Keratinocyte (primary cell): ENCODE results near the gene INPP5B. TPM values are rescaled to one million over a fixed set of nuclear protein-coding genes. Genes with fewer than 3 reads are reported as not detected.

Experiments
- DNase-seq: peaks from one replicate; pipeline ENCODE4 v3.0.0-alpha.2; 2011; ENCODE audit warnings: low read depth, missing footprints, low spot score
- FAIRE-seq: peaks from 2 replicates; lab custom pipeline; 2011; peaks lifted over from hg19 to GRCh38; lab: Jason Lieb, UNC
- H2AFZ ChIP-seq: 2 replicates; pipeline ENCODE4 v1.6.0; 2012; ENCODE audit warnings: low read length, control low read depth, inconsistent platforms; ENCODE audit not compliant: control insufficient read depth
- H3K27ac ChIP-seq: 2 replicates; pipeline ENCODE4 v1.5.1; 2011; ENCODE audit warnings: low read length; ENCODE audit not compliant: control insufficient read depth, insufficient read depth
- H3K27me3 ChIP-seq: 3 replicates; pipeline ENCODE4 v1.6.0; 2011; ENCODE audit warnings: low read length; ENCODE audit not compliant: control insufficient read depth, insufficient read depth; ENCODE audit errors: extremely low read depth
- H3K36me3 ChIP-seq, 2 experiments: 2 replicates in 1 of 2; 3 replicates in 1 of 2; pipeline ENCODE4 v1.5.1; 2011; ENCODE audit warnings: low read length in 2 of 2, mild to moderate bottlenecking in 1 of 2; ENCODE audit not compliant: control insufficient read depth in 2 of 2, insufficient read depth in 2 of 2; ENCODE audit errors: extremely low read depth in 1 of 2
- H3K4me1 ChIP-seq: 3 replicates; pipeline ENCODE4 v1.5.1; 2011; ENCODE audit warnings: low read length; ENCODE audit not compliant: control insufficient read depth, insufficient read depth; ENCODE audit errors: extremely low read depth
- H3K4me2 ChIP-seq: 3 replicates; pipeline ENCODE4 v1.6.0; 2011; ENCODE audit warnings: low read depth, low read length; ENCODE audit not compliant: control insufficient read depth, insufficient read depth; ENCODE audit errors: extremely low read depth
- H3K4me3 ChIP-seq, 3 experiments: fragments of 200-600 bp in 1 of 3; sonication (generic) in 1 of 3; 2 replicates in 2 of 3; 3 replicates in 1 of 3; pipeline ENCODE4 v1.5.1; 2011 to 2016; ENCODE audit warnings: low read length in 3 of 3, mild to moderate bottlenecking in 3 of 3, control low read depth in 2 of 3, inconsistent platforms in 1 of 3, low read depth in 1 of 3, mixed read lengths in 1 of 3, mixed run types in 1 of 3, moderate library complexity in 1 of 3; ENCODE audit not compliant: control insufficient read depth in 2 of 3, insufficient read depth in 2 of 3; ENCODE audit errors: extremely low read depth in 1 of 3
- H3K79me2 ChIP-seq: 2 replicates; pipeline ENCODE4 v1.6.0; 2012; ENCODE audit warnings: low read length; ENCODE audit not compliant: control insufficient read depth, insufficient read depth
- H3K9ac ChIP-seq: 3 replicates; pipeline ENCODE4 v1.6.0; 2011; ENCODE audit warnings: low read length; ENCODE audit not compliant: control insufficient read depth, insufficient read depth; ENCODE audit errors: extremely low read depth
- H3K9me1 ChIP-seq: 3 replicates; pipeline ENCODE4 v1.6.0; 2011; ENCODE audit warnings: low read length; ENCODE audit not compliant: control insufficient read depth, insufficient read depth; ENCODE audit errors: extremely low read depth
- H3K9me3 ChIP-seq: 2 replicates; pipeline ENCODE4 v1.5.1; 2012; ENCODE audit warnings: low read depth, low read length; ENCODE audit not compliant: control insufficient read depth
- H4K20me1 ChIP-seq: 3 replicates; pipeline ENCODE4 v1.6.0; 2011; ENCODE audit warnings: low read length; ENCODE audit not compliant: control insufficient read depth, insufficient read depth; ENCODE audit errors: extremely low read depth
- EZH2 ChIP-seq: IDR thresholded peaks from one replicate; pipeline ENCODE4 v1.6.1; 2012; ENCODE audit warnings: inconsistent platforms, mild to moderate bottlenecking, low read length, moderate library complexity
- dilution Hi-C: fragments of 300-500 bp; cut with MboI; formaldehyde crosslinking; loops from one replicate; pipeline ENCODE4 v1.7.0; 2020; ENCODE audit warnings: low sequenced_read_pairs; ENCODE audit not compliant: extremely low pct_ligation_motif_present
- polyA plus RNA-seq, 5 experiments: library from polyadenylated mRNA; depleted of rRNA in 3 of 5; stranded (reverse) in 3 of 5; stranded (forward) in 1 of 5; unstranded in 1 of 5; fragments of >200 nt; gene quantifications; 1 replicate in 1 of 5; 2 replicates in 3 of 5; 3 replicates in 1 of 5; pipeline versions ENCODE4 v1.2.1 to v1.2.3, GENCODE V29; 2011 to 2012; ENCODE audit warnings: missing spikeins in 2 of 5, low read depth in 1 of 5, low replicate concordance in 1 of 5
- TF ChIP-seq, protein P1 (sequence below), 3 experiments: IDR thresholded peaks in 1 of 3; conservative IDR thresholded peaks in 1 of 3; optimal IDR thresholded peaks in 1 of 3; 2 replicates in 2 of 3; 3 replicates in 1 of 3; pipeline versions ENCODE3 to v1.5.1; 2011; ENCODE audit warnings: low read length in 3 of 3, mild to moderate bottlenecking in 3 of 3, moderate library complexity in 2 of 3, control low read depth in 1 of 3, inconsistent platforms in 1 of 3; ENCODE audit not compliant: insufficient read depth in 2 of 3; ENCODE audit errors: extremely low read depth in 1 of 3

Gene INPP5B
- polyA plus RNA-seq, 1 donor (not counting 4 experiments of a cell fraction or from before 2014, with no cell fraction given) = 6.4 TPM

GRCh38 chr1:37825506-37825905 is 121.3 kb downstream of the INPP5B start:
- Histone ChIP-seq H2AFZ (no peak overlapping the region), H3K79me2 (no peaks in the 10 kb centered on the region), H4K20me1 (no peaks in the 10 kb centered on the region), H3K9ac (no peak overlapping the region), H3K27me3 (no peaks in the 10 kb centered on the region), H3K36me3 (peaks cover 21 to 23% of the 10 kb centered on the region in 2 experiments), H3K4me2 (no peak overlapping the region), H3K27ac (no peak overlapping the region), H3K4me3 (no peak overlapping the region), H3K9me3 (no peaks in the 10 kb centered on the region), H3K9me1 (no peaks in the 10 kb centered on the region), H3K4me1 (peaks cover 5% of the 10 kb centered on the region)
- dilution Hi-C loops = no loop called here
- no peak for TF ChIP-seq EZH2
- TF ChIP-seq, protein P1, sequence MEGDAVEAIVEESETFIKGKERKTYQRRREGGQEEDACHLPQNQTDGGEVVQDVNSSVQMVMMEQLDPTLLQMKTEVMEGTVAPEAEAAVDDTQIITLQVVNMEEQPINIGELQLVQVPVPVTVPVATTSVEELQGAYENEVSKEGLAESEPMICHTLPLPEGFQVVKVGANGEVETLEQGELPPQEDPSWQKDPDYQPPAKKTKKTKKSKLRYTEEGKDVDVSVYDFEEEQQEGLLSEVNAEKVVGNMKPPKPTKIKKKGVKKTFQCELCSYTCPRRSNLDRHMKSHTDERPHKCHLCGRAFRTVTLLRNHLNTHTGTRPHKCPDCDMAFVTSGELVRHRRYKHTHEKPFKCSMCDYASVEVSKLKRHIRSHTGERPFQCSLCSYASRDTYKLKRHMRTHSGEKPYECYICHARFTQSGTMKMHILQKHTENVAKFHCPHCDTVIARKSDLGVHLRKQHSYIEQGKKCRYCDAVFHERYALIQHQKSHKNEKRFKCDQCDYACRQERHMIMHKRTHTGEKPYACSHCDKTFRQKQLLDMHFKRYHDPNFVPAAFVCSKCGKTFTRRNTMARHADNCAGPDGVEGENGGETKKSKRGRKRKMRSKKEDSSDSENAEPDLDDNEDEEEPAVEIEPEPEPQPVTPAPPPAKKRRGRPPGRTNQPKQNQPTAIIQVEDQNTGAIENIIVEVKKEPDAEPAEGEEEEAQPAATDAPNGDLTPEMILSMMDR (optimal IDR thresholded peaks at IDR 0.05 in 1 of 3, IDR thresholded peaks at IDR 0.05 in 1 of 3, conservative IDR thresholded peaks at IDR 0.05 in 1 of 3; ENCODE audit: extremely low read depth in 1 of 3, insufficient read depth in 2 of 3, low read length in 3 of 3) = no peak
- DNase-seq = no peak
- FAIRE-seq = no peak

DNA sequence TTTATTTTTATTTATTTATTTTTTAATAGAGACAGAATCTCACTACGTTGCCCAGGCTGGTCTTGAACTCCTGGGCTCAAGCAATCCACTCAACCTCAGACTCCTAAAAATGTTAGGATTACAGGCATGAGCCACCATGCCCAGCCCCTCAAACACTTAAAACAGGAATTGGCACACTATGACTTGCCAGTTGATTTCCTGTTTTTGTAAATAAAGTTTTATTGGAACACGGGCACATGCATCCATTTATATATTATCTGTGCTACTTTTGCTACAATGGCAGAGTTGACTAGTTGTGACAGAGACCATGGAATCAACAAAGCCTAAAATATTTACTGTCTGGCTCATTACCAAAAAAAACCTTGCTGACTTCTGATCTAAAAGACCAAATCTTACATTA is 122.9 kb downstream of the INPP5B start:
- Histone ChIP-seq H3K27me3 (no peaks in the 10 kb centered on the region), H3K4me1 (peaks cover 5% of the 10 kb centered on the region), H4K20me1 (no peaks in the 10 kb centered on the region), H3K36me3 (peaks cover 26 to 28% of the 10 kb centered on the region in 2 experiments), H3K79me2 (no peaks in the 10 kb centered on the region), H2AFZ (no peak overlapping the region), H3K9me3 (no peaks in the 10 kb centered on the region), H3K4me3 (no peak overlapping the region), H3K4me2 (no peak overlapping the region), H3K9me1 (no peaks in the 10 kb centered on the region), H3K9ac (no peak overlapping the region), H3K27ac (no peak overlapping the region)
- dilution Hi-C loops = no loop called here
- TF ChIP-seq EZH2 = no peak
- TF ChIP-seq, protein P1 (optimal IDR thresholded peaks at IDR 0.05 in 1 of 3, IDR thresholded peaks at IDR 0.05 in 1 of 3, conservative IDR thresholded peaks at IDR 0.05 in 1 of 3; ENCODE audit: extremely low read depth in 1 of 3, insufficient read depth in 2 of 3, low read length in 3 of 3) = no peak
- FAIRE-seq = no peak
- no peak for DNase-seq
